Panc1 (cell line): ENCODE results near the gene SLC6A15. TPM values are rescaled to one million over a fixed set of nuclear protein-coding genes. Genes with fewer than 3 reads are reported as not detected.

Experiments
- ATAC-seq: fragments of 200-7000 bp; cut with Tn5 transposase; 2 replicates; pipeline ENCODE4 v1.9.1; 2020; ENCODE audit warnings: mild to moderate bottlenecking, moderate library complexity
- BruUV-seq: library from RNA; stranded (reverse); fragments of 400-500 nt; replicated peaks from 2 replicates; lab custom pipeline; 2021; lab: Mats Ljungman, UMichigan
- CTCF ChIA-PET: fragments of 300-600 bp; sonication (Branson Sonifier 250); formaldehyde crosslinking; loops from one replicate; lab custom pipeline; 2022; ENCODE audit warnings: antibody characterized with exemption; lab: Charles Lee
- POLR2A ChIA-PET: fragments of 300-600 bp; sonication (Branson Sonifier 250); formaldehyde crosslinking; loops from one replicate; lab custom pipeline; 2022; ENCODE audit warnings: antibody characterized with exemption; lab: Charles Lee
- DNase-seq: peaks from one replicate; pipeline ENCODE4 v3.0.0-alpha.2; 2010; ENCODE audit warnings: low read depth, low spot score
- H3K27ac ChIP-seq: 2 replicates; pipeline ENCODE4 v1.5.1; 2011; ENCODE audit warnings: mild to moderate bottlenecking, low read length, inconsistent platforms
- H3K27me3 ChIP-seq: fragments of 200-500 bp; sonication (Bioruptor generic); 2 replicates; pipeline ENCODE4 v1.6.0; 2014; ENCODE audit warnings: low read length, inconsistent platforms; ENCODE audit not compliant: control insufficient read depth, insufficient read depth
- H3K36me3 ChIP-seq: fragments of 200-500 bp; sonication (Bioruptor generic); 2 replicates; pipeline ENCODE4 v1.5.1; 2014; ENCODE audit warnings: inconsistent platforms, mild to moderate bottlenecking, low read length, moderate library complexity; ENCODE audit not compliant: control insufficient read depth, insufficient read depth
- H3K4me1 ChIP-seq: 2 replicates; pipeline ENCODE4 v1.5.1; 2011; ENCODE audit warnings: inconsistent platforms, mild to moderate bottlenecking, low read length, moderate library complexity; ENCODE audit not compliant: control insufficient read depth, insufficient read depth
- H3K4me3 ChIP-seq, 2 experiments: 2 replicates each; pipeline ENCODE4 v1.5.1; 2011 to 2012; ENCODE audit warnings: low read depth in 2 of 2, low read length in 2 of 2, mild to moderate bottlenecking in 2 of 2, inconsistent platforms in 1 of 2, moderate library complexity in 1 of 2
- H3K9me3 ChIP-seq: fragments of 200-500 bp; sonication (Bioruptor generic); 2 replicates; pipeline ENCODE4 v1.5.1; 2014; ENCODE audit warnings: low read depth, mild to moderate bottlenecking, inconsistent platforms, low read length, moderate library complexity; ENCODE audit not compliant: control insufficient read depth, insufficient read depth
- CTCF ChIP-seq: fragments of 450-650 bp; IDR thresholded peaks from 2 replicates; pipeline ENCODE4 v1.5.1; 2017; ENCODE audit warnings: mild to moderate bottlenecking
- POLR2AphosphoS5 ChIP-seq: IDR thresholded peaks from 2 replicates; pipeline ENCODE4 v1.6.1; 2012; ENCODE audit warnings: mild to moderate bottlenecking, low read depth, low read length, moderate library complexity
- REST ChIP-seq, 2 experiments: IDR thresholded peaks; 2 replicates each; pipeline ENCODE4 v1.6.1; 2011 to 2012; ENCODE audit warnings: low read depth in 2 of 2, control low read depth in 1 of 2, low read length in 1 of 2, mild to moderate bottlenecking in 1 of 2, moderate library complexity in 1 of 2; ENCODE audit not compliant: insufficient read depth in 1 of 2
- SIN3A ChIP-seq: IDR thresholded peaks from 2 replicates; pipeline ENCODE4 v1.6.1; 2012; ENCODE audit warnings: low read depth, mild to moderate bottlenecking, low read length, moderate library complexity, borderline replicate concordance; ENCODE audit not compliant: insufficient read depth
- TCF7L2 ChIP-seq: IDR thresholded peaks from 2 replicates; pipeline ENCODE4 v1.6.1; 2011; ENCODE audit warnings: mild to moderate bottlenecking, low read depth, low read length, inconsistent platforms
- in situ Hi-C: cut with HindIII; loops from 2 replicates; pipeline ENCODE4 v1.10.0; 2016; ENCODE audit warnings: low sequenced_read_pairs, low pct_unique_long_range_greater_than_20kb
- intact Hi-C: fragments of 100-400 bp; cut with micrococcal nuclease; formaldehyde crosslinking; loops from one replicate; pipeline ENCODE4 v1.10.0; 2022; ENCODE audit not compliant: unreplicated experiment
- total RNA-seq: library from RNA; stranded (reverse); gene quantifications from one replicate; pipeline ENCODE4 v1.2.1, GENCODE V29; 2021; ENCODE audit not compliant: unreplicated experiment

Gene SLC6A15
- total RNA-seq, 1 experiment from 2014 or later: 0.36 TPM

DNA sequence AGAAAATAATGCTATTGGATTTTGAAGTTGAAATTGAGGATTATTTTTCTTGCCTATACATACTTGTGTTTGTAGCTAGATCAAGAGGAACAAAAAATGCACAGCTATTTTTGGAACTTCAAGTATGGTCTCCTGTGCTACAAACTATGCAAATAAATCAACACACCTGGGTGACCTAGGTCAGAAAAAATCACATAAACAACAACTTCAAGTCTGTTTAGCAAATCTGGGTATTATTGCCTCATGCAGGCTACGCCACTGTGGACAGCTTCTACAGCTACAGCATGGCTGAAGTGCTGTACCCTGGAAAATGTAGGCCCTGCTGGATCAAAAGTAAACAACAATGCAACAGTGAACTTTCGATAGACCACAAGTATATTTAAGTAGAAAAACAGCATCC lies 87.5 kb downstream of the SLC6A15 start:
- Histone ChIP-seq H3K27ac (no peak overlapping the region), H3K36me3 (no peaks in the 10 kb centered on the region), H3K9me3 (no peaks in the 10 kb centered on the region), H3K27me3 (no peaks in the 10 kb centered on the region), H3K4me1 (no peaks in the 10 kb centered on the region), H3K4me3 (no peak overlapping the region)
- ChIA-PET POLR2A (no interaction called here), CTCF (no interaction called here)
- ATAC-seq (no peak), DNase-seq (no peak)
- TF ChIP-seq CTCF (no peak), REST (IDR thresholded peaks at IDR 0.05; ENCODE audit: insufficient read depth in 1 of 2, low read depth in 2 of 2, low read length in 1 of 2) (no peak), SIN3A (no peak), POLR2AphosphoS5 (no peak), TCF7L2 (no peak)
- intact Hi-C loops (no loop called here), in situ Hi-C loops (no loop called here)
- no TSS peak for BruUV-seq

DNA sequence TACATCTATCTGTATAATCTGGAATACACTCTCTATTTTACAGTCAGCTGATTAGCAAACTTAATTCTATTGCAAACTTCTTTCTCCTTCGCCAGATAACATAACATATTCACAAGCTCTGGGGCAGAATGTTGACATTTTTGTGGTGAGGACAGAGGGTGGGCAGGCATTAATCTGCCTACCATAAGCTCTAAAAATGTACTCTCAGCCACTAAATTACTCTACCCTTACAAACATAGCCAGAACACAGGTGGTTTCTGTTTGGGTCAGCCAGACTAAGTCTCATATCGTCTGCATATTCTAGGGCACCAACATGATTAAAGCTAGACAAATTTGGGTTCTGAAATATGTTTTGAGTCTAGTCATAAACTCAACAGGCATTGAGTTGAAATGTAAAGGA lies 90.1 kb downstream of the SLC6A15 start:
- Histone ChIP-seq H3K36me3 (no peaks in the 10 kb centered on the region), H3K4me3 (no peak overlapping the region), H3K27me3 (no peaks in the 10 kb centered on the region), H3K4me1 (no peaks in the 10 kb centered on the region), H3K9me3 (no peaks in the 10 kb centered on the region), H3K27ac (no peak overlapping the region)
- TF ChIP-seq POLR2AphosphoS5 (no peak), SIN3A (no peak), REST (IDR thresholded peaks at IDR 0.05; ENCODE audit: insufficient read depth in 1 of 2, low read depth in 2 of 2, low read length in 1 of 2) (no peak), CTCF (no peak), TCF7L2 (no peak)
- intact Hi-C loops: no loop called here
- DNase-seq (no peak), ATAC-seq (no peak)
- ChIA-PET POLR2A (no interaction called here), CTCF (no interaction called here)
- in situ Hi-C loops: no loop called here
- no TSS peak for BruUV-seq
